ENCODE measurements around the gene ADM2.

Gene ADM2

DNA sequence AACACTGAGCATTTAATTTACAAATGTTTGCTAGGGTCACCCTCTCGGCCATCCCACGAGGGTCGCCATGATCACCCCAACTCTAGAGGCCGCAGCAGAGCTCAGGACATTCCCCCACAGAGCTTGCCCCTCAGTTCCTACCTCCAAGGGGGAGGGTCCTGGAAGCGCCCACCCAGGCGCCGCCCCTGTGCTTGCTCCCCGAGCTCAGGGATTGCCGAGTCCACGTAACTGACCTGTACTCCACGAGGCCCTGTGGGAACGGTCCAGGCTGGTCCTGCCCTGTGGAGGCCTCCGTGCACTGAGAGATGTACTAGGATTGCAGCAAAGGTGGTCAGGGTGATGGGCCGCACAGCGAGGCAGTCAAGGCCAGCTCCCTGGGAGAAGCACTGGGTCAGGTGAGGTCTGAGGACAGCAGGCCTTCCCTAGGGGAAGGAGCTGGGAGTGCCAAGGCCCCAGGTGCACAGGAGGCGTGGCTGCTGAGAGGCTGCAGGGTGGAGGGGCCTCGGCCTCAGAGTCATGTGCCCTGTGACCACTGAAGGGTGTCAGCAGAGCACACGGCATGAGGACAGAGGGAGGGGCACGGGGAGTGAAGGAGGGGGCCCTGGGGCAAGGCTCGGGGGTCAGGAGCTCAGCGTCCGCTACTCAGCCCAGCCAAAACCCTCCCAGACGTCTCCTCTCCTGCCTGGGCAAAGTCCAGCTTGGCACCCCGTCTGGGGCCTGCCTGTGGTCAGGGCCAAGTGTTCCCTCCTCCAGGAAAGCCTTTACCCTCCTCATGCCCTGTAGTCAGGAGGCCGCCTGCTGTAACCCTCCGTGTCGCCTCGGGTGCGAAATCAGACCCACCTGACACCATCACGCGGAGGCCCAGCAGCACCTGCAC lies 2.9 kb downstream of the ADM2 start:
- DNase-seq (ENCODE audit: low read depth in 2 of 2): no peak

DNA sequence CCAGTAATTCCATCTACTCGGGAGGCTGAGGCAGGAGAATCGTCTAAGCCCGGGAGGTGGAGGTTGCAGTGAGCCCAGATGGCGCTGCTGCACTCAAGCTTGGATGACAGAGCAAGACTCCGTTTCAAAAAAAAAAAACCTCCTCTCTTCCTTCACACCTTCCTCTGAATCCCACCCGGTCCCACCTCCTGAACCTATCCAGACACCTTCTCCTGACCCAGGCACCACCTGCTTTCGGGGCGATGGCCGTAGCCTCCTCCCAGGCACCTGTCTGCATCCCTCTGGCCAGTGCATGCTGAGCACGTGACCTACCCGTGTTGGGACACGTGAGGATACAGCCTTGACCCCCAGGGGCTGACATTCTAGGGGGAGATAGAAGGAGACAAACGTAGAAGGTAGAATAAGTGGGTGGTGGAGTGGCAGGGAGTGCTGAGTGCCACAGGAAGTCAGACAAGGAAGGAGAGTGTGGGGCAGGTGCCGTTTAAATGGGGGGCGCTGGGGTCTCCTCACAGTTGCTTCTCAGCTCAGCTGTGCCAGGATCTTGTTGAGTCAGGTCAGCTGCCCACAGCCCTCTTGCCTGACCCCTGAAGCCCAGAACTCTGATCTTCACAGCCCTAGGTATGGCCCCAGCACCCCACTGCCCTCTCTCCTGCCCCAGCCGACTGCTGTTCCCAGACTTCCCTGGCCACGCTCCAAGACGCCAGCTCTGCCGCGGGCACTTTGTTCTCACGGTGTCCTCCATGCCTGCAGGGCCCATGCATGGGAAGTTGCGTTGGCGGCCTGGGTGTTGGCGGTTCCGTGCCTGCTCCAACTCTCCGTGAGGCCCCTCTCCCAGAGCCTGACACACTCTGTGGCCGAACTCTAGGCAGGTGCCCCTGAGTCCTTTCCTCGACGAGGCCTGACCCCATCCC lies 4.1 kb downstream of the ADM2 start:
- DNase-seq (ENCODE audit: low read depth in 2 of 2): no peak

DNA sequence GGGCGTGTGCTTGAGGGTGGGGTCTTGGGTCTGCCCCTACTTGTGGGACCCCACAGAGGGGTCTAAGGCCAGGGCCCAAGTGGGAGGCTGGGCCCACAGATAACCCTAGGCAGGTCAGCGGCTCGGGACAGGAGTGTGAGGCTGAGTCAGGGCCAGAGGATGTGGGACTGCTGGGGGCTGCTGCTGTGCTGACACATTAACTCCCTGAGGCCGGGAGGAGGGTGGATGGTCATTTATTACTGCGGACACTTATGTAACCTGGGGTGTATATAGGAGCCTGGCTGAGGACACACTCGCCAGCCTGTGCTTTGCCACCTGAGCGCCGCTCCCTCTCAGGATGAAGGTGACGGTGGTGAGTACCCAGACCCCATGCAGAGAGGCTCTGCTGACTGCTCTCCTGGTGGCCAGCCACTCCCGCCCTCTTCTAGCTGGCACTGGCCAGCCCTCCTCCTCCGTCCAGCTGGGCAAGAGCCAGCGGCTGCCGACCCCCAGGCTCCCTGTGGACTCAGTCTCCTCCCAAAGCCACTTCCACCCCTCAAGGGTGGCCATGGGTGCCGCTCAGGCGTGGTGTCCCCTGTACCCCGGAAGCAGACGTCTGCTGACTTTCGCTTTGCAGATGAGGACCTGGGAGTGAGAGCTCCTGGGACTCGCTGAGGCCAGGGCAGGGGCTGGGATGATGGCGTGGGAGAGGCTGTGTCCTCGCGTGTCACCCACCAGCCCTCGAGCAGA lies 5.4 kb downstream of the ADM2 start, which contains the start of gene MIOX:
Gene MIOX (plus strand): TSS at position 299 of the 729 bp plus-strand sequence. CDS start 39 bp downstream, at position 338.
- DNase-seq (ENCODE audit: low read depth in 2 of 2): no peak

DNA sequence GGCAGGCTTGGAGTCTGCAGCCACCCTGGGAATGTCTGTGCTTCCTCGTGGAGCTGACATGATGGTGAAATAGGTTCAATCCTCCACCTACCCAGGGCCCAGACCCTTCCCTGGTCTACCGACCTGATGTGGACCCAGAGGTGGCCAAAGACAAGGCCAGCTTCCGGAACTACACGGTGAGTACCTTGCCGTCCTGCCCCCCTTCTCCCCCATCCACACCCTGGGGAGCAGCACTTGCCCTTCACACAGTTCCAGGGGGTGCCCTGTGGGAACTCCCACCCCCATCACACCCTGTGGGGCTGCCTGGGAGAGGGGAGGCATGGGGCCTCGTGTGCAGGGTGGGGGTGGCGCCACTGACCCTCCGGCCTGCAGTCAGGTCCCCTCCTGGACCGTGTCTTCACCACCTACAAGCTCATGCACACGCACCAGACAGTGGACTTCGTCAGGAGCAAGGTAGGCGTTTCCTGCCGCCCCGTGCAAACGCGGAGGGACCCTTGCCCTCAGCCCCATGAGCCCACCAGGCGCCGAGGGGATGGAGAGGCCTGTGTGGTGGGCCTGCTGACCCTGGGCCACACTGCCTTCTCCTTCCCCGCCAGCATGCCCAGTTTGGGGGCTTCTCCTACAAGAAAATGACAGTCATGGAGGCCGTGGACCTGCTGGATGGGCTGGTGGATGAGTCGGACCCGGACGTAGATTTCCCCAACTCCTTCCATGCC lies 6.1 kb downstream of the ADM2 start:
- no peak for DNase-seq (ENCODE audit: low read depth in 2 of 2)

DNA sequence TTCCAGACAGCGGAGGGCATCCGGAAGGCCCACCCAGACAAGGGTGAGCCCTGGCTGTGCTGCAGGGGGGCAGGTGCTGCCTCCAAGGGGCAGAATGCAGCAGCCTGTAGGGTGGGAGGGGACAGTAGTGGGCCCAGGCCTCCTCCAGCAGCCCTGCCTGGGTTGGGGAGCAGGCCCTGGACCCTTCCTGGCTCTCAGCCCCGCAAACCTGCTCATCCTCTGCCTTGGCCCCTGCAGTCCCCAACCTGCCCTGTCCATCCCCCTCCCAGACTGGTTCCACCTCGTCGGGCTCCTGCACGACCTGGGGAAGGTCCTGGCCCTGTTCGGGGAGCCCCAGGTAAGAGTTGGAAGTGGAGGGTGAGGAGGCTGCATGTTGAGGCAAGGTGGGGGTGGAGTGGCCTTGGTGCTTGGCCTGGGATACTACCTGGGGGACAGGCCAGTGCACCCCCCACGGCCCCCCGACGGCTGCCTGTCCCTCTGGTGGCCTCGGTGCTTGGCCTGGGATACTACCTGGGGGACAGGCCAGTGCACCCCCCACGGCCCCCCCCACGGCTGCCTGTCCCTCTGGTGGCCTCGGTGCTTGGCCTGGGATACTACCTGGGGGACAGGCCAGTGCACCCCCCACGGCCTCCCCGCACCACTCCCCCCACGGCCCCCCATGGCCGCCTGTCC lies 6.8 kb downstream of the ADM2 start:
- no peak for DNase-seq (ENCODE audit: low read depth in 2 of 2)

DNA sequence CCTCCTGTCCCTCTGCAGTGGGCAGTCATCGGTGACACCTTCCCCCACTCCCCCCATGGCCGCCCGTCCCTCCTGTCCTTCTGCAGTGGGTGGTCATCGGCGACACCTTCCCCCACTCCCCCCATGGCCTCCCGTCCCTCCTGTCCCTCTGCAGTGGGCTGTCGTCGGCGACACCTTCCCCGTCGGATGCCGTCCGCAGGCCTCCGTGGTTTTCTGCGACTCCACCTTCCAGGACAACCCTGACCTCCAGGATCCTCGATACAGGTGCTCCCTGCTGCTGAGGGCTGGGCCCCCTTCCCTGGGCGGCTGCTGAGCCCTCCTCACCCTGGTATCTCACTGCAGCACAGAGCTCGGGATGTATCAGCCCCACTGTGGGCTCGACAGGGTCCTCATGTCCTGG lies 7.5 kb downstream of the ADM2 start:
- DNase-seq (ENCODE audit: low read depth in 2 of 2): no peak

DNA sequence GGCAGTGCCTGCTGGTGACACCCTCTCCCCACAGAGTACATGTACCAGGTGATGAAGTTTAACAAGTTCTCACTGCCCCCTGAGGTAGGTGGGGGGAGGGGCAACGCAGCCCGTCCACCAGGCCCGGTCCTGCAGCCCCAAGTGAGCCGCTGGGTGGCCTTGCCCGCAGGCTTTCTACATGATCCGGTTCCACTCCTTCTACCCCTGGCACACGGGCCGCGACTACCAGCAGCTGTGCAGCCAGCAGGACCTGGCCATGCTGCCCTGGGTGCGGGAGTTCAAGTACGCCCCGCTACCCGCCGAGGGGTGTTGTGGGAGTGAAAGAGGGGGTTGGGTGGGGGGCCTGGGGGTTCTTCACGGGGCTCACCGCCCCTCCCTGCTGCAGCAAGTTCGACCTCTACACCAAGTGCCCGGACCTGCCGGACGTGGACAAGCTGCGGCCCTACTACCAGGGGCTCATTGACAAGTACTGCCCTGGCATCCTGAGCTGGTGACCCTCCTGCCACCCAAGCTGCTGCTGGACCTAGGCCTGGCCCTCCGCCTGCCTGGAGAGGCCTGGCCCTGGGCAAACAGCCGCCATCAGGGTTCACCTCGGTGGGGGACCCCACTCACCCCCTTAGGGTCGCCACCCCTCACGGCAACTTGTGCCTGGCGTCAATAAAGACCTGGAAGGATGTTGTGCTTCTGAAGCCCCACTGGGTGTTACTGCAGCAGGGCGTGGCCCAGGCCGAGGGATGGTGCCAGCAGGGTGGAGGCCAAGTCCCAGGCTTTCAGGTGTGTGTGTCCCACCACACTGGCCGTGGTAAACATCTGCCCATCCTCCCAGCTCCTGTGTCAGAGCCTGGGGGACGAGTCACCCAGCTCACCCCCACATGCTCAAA lies 8.3 kb downstream of the ADM2 start:
- DNase-seq (ENCODE audit: low read depth in 2 of 2): no peak

DNA sequence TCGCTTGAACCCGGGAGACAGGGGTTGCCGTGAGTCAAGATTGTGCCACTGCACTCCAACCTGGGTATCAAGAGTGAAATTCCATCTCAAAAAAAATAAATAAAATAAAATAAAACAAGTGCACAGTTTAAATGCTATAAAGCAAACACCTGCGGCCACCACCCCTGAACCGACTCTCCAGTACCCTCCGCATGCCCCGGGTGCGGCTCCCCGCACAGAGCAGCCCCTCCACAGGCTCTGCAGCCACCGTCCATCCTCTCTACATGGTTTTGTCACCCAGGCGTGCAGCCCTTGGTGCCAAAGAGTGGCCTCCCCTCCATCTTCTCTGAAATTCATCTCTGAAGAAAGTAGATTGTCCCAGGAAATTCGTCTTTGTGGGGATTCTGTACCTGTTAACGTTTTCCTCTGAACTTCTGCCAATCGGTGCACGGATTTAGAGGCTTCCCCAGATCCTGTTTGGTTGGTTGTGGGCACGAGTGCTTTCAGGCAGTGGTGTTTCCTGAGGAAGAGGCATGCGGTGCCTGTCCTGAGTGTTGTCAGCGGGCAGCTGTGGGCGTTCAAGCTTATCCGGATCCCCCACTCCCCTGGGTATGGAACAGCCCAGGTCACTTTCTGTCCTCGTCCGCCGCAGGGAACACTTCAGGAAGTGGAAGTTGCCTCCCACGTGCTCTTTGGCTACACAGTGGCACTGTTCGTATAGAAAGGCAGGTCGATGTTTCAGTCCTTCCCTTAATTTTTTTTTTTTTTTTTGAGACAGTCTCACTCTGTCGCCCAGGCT lies 9.4 kb downstream of the ADM2 start:
- no peak for DNase-seq (ENCODE audit: low read depth in 2 of 2)

DNA sequence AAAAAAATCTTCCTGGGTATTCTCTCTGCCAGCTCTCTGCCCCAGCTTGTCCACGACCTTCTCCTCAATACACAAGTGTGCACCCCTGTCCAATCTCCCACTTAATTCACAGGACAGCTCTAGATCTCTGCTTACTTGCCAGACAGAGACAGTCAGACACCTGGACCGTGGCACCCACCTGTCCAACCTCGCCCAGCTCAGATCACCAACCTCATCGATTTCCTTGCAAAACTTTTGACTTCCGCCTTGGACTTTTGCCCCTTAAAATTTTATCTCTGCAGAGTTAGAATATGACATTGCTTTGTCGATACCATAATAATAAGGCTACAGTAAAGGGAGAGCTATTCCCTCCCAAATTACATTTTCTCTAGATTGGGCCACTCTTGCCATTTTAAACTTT lies 15.8 kb downstream of the ADM2 start:
- no peak for DNase-seq (ENCODE audit: low read depth in 2 of 2)

DNA sequence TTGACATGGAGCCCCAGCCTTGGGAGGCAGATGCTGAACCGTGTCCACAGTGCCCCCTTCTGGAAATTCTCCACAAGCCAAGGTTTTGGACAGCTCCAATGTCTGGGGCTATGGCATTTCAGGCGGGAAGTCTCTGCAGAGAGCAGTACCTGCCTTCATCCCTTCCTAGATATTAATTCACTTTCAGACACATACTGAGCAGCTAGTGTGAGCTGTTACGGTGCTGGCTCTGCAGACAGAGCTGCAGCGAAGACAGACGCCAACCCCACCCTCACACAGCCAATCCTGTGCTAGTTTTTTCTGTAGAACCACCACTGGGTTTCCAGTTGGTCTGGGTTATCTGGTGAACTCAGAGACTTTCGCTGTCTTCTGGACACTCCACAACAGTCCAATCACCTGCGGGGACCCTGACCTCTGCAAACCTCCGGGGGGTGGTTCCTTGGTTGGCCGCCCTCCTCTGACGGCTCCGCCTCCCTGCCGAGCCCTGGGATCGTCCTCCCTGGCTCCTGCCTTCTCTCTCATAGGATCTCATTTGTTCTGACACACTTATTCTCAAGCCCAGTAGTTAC lies 17.1 kb downstream of the ADM2 start:
- peak; percentile 51 to 58 for DNase-seq (ENCODE audit: low read depth in 2 of 2)

DNA sequence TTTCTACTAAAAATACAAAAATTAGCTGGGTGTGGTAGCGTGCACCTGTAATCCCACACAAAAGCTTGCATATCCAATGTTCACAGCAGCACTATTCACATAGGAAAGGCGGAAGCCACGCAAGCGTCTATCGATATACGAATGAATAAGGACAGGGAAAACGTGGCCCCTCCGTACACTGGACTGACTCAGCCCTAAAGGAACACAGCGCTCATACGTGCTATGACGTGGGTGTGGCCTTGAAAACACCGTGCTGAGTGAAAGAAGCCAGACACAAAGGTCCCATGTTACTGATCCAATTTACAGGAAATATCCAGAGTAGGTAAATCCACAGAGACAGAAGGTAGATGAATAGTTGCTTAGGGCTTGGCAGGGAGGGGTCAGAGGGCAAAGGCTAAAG lies 19.1 kb downstream of the ADM2 start:
- no peak for DNase-seq (ENCODE audit: low read depth in 2 of 2)

DNA sequence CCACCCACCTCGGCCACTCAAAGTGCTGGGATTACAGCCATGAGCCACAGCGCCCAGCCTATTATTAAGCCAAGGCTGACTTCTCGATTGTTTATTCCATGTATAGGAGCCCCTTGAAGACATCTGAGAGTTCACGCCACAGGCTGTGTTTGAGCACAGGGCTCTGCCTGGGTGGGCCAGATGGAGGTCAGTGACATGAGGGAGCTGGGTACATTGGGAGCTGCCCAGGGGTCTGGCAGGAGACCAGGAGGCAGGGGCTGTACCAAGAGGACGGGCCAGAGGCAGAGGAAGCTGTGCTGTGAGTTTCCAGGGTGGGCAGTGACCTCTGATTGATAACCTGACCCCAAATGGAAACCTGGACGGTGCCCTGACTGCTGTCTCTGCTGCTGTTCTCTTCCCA lies 20.8 kb downstream of the ADM2 start:
- DNase-seq (ENCODE audit: low read depth in 2 of 2): no peak

DNA sequence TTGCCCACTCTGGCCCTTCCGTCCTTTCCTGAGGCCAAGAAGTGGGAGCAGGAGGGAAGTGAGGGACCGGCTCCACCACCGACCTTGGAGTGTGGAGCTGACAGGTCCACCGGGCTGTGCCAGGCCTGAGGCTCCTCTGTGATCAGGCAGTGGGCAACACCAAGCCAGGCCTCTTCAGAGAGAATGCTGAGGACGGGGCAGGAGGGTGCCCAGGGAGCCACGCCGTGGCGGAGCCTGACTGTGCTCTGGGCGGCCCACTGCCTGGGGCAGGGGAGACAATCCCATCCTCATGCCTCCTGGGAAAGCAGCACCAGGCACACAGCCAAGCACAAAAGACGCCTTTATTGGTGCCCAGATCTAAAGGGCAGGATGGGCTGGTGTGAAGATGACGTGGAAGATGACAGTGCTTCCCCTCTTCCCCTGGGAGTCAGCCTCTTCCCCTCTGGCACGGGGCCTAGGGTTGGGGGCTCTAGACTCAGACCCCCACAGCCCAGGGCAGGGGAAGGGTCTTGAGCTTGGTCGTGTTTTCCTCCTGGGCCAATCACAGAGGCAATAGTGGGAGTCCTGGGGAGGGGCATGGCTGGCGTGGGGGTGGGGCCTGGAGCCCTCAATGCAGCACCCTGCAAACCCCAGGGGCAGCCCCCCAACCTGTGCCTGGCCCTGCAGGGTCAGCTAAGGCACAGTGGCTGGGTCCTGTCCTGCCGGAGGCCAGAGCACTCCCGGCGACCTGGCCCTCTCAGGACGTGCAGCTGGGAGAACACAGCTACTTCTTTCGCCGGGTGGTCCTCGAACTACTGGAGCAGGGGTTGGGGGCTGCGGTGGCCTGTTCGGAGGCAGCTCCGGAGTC lies 21.5 kb downstream of the ADM2 start:
- DNase-seq (ENCODE audit: low read depth in 2 of 2): no peak

DNA sequence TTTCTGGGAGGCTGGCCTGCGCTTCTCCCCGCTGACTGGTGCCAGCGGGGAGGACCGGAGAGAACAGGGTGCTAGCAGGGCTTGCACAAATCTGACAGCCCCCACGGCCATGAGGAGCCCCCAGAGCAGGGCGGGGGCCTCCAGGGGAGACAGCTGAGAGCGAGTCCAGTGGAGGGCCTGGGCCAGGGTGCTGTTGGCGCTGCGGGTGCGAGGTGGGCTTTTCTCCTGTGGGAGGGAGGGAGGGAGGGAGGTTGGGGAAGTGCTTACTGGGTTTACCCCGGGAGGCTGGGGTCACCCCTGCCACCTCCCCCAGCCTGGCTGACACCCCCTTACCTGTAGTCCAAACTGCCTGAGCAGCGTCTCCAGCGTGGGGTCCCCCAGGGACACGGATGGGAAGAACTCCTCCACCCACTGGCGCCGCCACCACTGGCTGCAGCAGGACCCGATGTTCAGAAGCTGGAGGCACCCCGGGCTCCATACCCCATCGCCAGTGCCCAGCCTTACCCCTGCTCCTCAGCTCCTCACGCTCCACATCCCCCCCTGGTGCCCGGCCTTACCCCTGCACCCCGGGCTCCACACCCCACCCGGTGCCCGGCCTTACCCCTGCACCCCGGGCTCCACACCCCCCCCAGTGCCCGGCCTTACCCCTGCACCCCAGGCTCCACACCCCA lies 22.3 kb downstream of the ADM2 start:
- no peak for DNase-seq (ENCODE audit: low read depth in 2 of 2)

DNA sequence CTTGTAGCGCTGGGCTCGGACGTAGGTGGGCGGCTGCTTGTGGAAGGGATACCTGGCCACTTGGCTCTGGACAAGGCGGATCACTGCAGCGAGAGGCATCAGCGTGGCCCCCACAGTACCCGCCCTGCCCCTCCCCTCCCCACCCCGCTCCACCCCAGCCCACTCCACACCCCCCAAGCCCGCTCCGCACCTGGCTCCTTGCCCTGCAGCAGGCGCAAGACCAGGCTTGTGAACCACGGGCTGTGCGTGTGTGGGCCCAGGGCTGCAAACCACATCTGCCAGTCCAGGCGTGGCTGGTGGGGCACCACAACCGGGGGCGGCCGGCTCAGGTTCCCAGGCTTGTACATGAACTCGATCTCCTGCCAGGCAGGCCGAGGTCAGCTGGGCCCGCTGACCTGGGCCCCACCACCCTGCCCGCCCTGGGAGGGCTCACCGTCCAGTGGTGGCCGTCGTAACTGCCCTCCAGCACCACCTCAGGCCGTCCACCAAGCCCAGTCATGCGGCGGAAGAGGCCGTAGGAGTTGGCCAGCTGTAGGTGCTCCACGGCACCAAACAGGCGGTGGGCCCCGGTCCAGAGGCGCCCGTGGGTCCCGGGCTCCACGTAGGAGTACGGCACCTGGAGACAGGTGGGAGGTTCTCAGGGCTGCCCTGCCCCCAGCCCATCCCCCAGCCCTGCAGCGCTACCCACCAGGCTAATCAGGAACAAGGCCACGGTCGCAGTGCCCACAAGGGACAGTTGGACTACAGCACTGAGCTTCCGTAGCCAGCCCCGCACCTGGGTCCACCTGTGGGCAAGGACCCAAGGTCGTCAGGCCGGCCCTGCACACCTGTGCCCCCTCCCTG lies 23.2 kb downstream of the ADM2 start:
- DNase-seq (ENCODE audit: low read depth in 2 of 2): no peak

DNA sequence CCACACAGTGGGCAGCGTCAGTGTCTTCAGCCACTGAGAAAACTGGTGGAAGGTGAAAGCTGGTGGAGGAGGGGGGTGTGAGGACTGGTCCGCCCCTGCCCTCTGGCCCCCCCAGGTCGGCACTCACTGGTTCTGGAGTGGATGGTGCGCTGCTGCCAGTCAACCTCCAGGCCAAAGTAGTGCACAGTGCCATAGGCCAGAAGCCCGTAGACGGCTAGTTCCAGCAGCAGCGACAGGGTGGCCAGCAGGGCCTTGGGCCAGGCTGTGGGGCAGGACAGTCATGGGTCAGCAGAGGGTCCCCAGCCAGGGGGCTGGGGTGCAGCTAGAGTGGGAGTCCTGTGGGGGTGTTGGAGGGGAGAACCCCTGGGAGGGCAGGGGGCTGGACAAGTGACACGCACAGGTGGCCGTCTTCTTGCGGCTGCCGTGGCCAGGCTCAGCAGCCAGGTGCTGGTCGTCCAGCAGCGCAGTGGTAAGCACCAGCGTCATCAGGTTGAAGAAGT lies 24.0 kb downstream of the ADM2 start:
- no peak for DNase-seq (ENCODE audit: low read depth in 2 of 2)

Data from stimulated activated CD8-positive, alpha-beta memory T cell treated with anti-CD3 and anti-CD28 coated beads, Interleukin-2, amount 100 ng/mL, for 48 hours (primary cell).